HG03095 (cell line): ENCODE results near the gene DNASE2B.

Source experiments
- ATAC-seq: cut with Tn5 transposase; IDR thresholded peaks from one replicate; pipeline ENCODE4 v1.9.1; 2021; ENCODE audit warnings: moderate library complexity; ENCODE audit not compliant: unreplicated experiment

The DNASE2B gene

GRCh38 chr1:84374991-84375696, 23.1 kb upstream of the DNASE2B start:
- no peak for ATAC-seq

- ATAC-seq = no peak
Observed at GRCh38 chr1:84376000-84376910, 22.0 kb upstream of the DNASE2B start.

- ATAC-seq = no peak
Observed at GRCh38 chr1:84377480-84378095, 20.7 kb upstream of the DNASE2B start.

- ATAC-seq = no peak
Observed at GRCh38 chr1:84379138-84379916, 19.0 kb upstream of the DNASE2B start.

- ATAC-seq = no peak
Observed at GRCh38 chr1:84379917-84380180, 18.4 kb upstream of the DNASE2B start.

GRCh38 chr1:84382127-84382526, 16.2 kb upstream of the DNASE2B start:
- no peak for ATAC-seq

- no peak for ATAC-seq
Observed at GRCh38 chr1:84385347-84385746, 12.9 kb upstream of the DNASE2B start.

- ATAC-seq = no peak
Observed at GRCh38 chr1:84386716-84387479, 11.4 kb upstream of the DNASE2B start.

GRCh38 chr1:84387480-84388163, 10.7 kb upstream of the DNASE2B start:
- no peak for ATAC-seq

GRCh38 chr1:84390226-84390625, 8.1 kb upstream of the DNASE2B start:
- no peak for ATAC-seq

- no peak for ATAC-seq
Observed at GRCh38 chr1:84401156-84401555, 2.9 kb downstream of the DNASE2B start.

- no peak for ATAC-seq
Observed at GRCh38 chr1:84402060-84402459, 3.8 kb downstream of the DNASE2B start.

- ATAC-seq = no peak
Observed at GRCh38 chr1:84402501-84402900, 4.2 kb downstream of the DNASE2B start.

- no peak for ATAC-seq
Observed at GRCh38 chr1:84403347-84403746, 5.1 kb downstream of the DNASE2B start.

- ATAC-seq = no peak
Observed at GRCh38 chr1:84406346-84406861, 8.1 kb downstream of the DNASE2B start.

- ATAC-seq = no peak
Observed at GRCh38 chr1:84407524-84407923, 9.2 kb downstream of the DNASE2B start.

- no peak for ATAC-seq
Observed at GRCh38 chr1:84407958-84408422, 9.7 kb downstream of the DNASE2B start.

GRCh38 chr1:84409888-84410287, 11.6 kb downstream of the DNASE2B start:
- no peak for ATAC-seq

GRCh38 chr1:84410328-84411095, 12.2 kb downstream of the DNASE2B start:
- ATAC-seq = no peak
